Measurements from ENCODE around the gene SLC17A3. TPM values are rescaled to one million over a fixed set of nuclear protein-coding genes. Genes with fewer than 3 reads are reported as not detected.

Gene SLC17A3
- polyA plus RNA-seq, 12 donors: 0.30 TPM; not detected in 11

- DNase-seq: no peak
Measured at GRCh38 chr6:25842526-25842925, 31.5 kb downstream of the SLC17A3 start.

DNA sequence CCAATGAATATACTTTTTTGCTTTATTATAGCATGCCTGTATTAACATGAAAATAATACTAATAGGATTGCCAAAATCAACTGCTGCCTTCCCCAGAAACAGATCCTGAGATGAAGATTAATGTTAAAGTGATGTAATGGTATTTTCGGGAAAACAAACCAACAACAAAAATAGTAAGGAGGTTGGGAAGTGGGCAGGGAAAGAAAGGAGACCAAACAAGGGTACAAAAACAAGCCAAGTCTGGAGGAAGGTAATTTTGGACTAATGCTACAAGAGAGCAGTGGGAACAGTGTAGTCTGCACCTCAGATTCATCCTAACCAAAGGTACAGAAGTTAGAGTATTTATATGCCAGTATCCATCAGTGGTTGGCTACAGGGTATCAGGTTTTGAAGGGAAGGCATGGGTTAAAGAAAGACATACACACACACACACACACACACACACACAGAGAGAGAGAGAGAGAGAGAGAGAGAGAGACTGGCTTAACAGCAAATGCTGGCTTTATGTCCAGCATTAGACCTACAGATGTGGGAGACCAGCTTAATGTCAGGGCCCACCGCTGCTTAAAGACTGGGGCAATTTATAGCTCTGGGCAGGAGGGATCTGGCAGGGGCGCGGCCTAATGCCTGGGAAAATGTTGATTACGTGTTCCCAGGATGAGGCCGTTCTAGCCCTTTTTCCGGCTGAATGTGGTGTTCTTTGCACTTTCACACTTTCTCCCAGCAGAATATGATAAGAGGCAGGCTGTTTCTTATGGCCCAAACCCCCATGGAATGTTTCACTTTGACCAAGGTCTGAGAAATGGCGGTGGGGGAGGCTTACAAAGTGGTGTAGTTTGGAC lies 38.4 kb downstream of the SLC17A3 start:
- DNase-seq: no peak

DNA sequence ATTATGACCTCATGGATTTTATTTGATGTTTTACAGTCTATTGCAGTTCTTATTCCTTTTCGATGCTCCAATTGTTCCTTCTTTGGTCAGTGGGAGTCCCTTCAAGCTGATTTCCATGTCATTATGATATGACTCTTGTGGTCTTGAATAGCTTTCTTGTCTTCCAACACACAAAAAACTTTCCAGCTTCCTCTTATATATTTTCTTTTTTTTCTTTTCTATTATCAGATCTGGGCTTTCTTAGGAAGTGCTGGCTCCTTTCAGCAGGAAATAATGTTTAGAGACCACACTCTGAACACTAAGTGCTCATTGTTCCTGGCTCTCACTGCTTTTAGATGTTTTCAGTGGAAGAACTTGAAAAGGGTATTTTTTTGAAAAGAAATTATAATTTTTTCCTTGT lies 39.1 kb downstream of the SLC17A3 start:
- no peak for DNase-seq

DNA sequence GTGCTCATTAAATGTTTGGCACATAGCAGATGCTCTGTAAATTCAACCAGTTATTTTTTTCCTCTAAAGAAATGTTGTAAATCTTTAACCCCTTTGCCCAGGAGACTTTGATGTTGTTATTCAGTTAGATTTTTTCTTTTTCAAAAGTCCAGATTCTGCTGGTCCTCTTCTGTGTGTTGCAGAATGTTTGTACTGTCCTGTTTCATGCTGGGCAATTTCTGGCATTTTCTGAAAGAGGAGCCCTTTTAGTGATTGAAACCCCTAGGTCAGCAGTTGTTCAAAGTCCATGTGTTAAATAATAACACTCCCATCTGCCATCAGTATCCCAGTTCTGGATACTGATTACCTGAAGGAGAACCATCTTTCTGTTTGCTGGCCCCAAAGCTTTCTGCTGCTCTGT lies 40.9 kb downstream of the SLC17A3 start:
- no peak for DNase-seq

DNA sequence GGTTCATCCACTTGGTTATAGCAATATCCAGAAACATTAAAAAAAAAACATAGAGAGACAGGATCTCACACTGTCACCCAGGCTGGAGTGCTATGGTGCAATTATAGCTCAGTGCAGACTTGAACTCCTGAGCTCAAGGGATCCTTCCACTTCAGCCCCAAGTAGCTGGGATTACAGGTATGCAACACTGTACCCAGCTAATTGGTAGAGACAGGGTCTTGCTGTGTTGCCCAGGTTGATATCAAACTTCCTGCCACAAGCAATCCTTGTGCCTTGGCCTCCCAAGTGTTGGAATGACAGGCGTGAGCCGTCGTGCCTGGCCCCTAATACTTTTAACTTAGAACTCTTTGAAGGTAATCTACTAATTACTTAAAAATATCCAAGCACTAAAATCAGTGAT lies 41.4 kb downstream of the SLC17A3 start:
- no peak for DNase-seq

GRCh38 chr6:25832307-25832662 lies 41.8 kb downstream of the SLC17A3 start:
- DNase-seq: no peak

- no peak for DNase-seq
Measured at GRCh38 chr6:25831532-25832306, 42.3 kb downstream of the SLC17A3 start, which contains the start of gene SLC17A1. Gene SLC17A1 (minus strand): TSS chr6:25832052. CDS start chr6:25830557, 1,495 bp downstream.

DNA sequence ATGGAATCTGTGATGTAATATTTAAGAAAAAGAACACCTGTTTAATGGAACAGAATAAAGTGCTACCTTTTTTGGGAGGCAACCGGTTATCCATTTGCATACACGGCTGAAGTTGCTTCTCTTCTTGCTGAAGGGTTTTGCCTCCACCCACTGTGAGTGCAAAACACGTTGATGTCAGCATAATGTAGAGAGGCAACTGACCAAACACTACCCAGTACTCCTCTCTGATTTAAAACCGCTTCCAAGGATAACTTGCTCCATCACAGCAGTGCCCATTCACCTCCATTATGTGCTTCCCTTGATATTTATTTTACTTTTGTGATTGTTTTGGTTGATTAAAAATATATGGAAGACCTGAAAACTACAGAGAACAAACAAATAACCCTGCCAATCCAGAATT lies 43.6 kb downstream of the SLC17A3 start:
- no peak for DNase-seq

DNA sequence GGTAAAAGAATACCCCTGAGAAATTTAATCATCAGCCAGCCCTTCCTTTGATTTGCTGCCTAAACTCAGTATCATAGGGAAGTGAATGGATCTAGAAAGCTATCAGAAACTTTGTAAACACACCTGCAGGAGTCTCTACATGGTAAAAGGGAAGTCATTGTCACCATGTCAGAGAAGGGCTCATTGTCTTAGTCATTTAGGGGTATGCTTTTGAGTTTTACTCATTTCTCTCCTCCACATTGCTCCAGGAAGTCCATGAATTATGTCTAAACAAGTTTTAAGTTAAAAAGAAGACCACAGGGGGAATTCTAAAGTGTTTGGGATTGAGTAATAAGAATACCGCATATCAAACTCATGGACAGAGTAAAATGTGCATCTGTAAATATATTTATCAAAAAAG lies 44.7 kb downstream of the SLC17A3 start:
- no peak for DNase-seq

DNA sequence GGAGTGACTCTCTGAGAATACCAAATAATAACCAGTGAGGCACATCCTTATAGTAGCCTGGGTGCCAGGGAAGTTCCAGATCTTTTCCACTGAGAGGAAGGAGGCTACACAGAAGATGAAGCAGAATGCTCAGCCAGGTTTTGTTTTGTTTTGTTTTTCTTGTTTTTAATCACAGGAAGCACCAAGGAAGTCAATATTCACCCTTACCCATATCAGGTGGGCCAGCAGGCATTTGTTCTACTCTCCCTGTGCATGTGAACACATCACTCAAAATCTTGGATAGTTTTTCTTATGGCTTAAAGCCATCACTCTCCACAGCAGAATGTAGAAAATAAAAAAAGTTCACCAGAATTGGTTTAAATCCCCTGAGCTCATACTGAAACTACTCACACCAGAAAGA lies 52.7 kb downstream of the SLC17A3 start:
- DNase-seq: no peak

DNA sequence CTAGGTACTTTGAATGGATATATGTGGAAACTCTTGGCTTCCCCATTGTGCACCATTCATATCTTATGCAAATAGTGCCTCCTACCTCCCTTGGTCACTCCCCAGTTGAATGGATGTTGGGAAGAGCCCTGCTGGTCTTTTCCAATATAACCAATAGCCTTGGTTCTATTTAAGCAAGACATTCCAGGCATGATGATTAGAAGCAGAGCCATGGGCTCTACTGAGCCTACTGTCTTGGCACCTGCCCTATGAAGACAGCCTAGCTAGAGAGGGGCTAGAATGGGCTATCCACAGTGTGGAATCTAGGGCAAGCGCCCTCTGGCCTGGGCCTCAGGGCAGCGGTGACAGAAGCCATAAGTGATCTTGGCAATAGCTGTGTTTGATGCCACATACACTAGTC lies 57.8 kb downstream of the SLC17A3 start:
- no peak for DNase-seq

GRCh38 chr6:25815194-25815593 lies 58.8 kb downstream of the SLC17A3 start:
- no peak for DNase-seq

DNA sequence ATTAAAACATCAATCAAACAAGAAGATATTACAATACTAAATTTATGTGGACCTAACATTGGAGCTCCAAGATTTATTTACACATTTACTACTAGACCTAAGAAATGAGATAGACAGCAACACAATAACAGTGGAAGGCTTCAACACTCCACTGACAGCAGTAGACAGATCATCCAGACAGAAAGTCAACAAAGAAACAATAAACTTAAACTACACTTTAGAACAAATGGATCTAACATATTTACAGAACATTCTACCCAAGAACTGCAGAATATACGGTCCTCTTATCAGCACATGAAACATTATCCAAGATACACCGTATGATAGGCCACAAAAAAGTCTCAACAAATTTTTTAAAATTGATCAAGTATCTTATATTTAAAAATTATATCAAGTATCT lies 69.2 kb downstream of the SLC17A3 start:
- DNase-seq: no peak

GRCh38 chr6:25801436-25801835 lies 72.6 kb downstream of the SLC17A3 start:
- DNase-seq: no peak

Other genes with a start within 250 kb of the SLC17A3 start
- gene SCGN, start 222.0 kb downstream of the SLC17A3 start, polyA plus RNA-seq (ENCODE audit: insufficient read length in 12 of 12): 1 to 10 TPM in 1 of 12 donors, under 1 TPM in 4, not detected in 7; 0.12 to 8.9 (median 0.19) TPM
- gene SLC17A4, start 119.5 kb downstream of the SLC17A3 start, polyA plus RNA-seq (ENCODE audit: insufficient read length in 12 of 12): 1 to 10 TPM in 1 of 12 donors, under 1 TPM in 2, not detected in 9; 0.04 to 4.7 (median 0.21) TPM
- under 1 TPM in 1 of 12 donors, not detected in 11; 0.52 TPM for gene SLC17A1, start 42.2 kb downstream of the SLC17A3 start, polyA plus RNA-seq (ENCODE audit: insufficient read length in 12 of 12)
- gene SLC17A2, start 56.4 kb upstream of the SLC17A3 start, polyA plus RNA-seq (ENCODE audit: insufficient read length in 12 of 12): under 1 TPM in 2 of 12 donors, not detected in 10; 0.11 to 0.30 TPM
- 10 to 100 TPM in 2 of 12 donors, 1 to 10 TPM in 9, not detected in 1; 5.0 to 12.6 (median 6.9) TPM for gene TRIM38, start 88.6 kb upstream of the SLC17A3 start, polyA plus RNA-seq (ENCODE audit: insufficient read length in 12 of 12)
- 10 to 100 TPM in 1 of 12 donors, 1 to 10 TPM in 10, not detected in 1; 3.4 to 16.9 (median 5.0) TPM for gene HFE, start 213.2 kb upstream of the SLC17A3 start, polyA plus RNA-seq (ENCODE audit: insufficient read length in 12 of 12)